Keratinocyte (primary cell): ENCODE results near the gene BRI3BP. TPM values are rescaled to one million over a fixed set of nuclear protein-coding genes. Genes with fewer than 3 reads are reported as not detected.
"Not testable (repeated sequence)": the region's sequence is repeated elsewhere in the genome, so short reads cannot be mapped to it uniquely, and the experiment has no call there.

ENCODE experiments used
- DNase-seq: peaks from one replicate; pipeline ENCODE4 v3.0.0-alpha.2; 2011; ENCODE audit warnings: low read depth, missing footprints, low spot score
- FAIRE-seq: peaks from 2 replicates; lab custom pipeline; 2011; peaks lifted over from hg19 to GRCh38; lab: Jason Lieb, UNC
- H2AFZ ChIP-seq: 2 replicates; pipeline ENCODE4 v1.6.0; 2012; ENCODE audit warnings: low read length, control low read depth, inconsistent platforms; ENCODE audit not compliant: control insufficient read depth
- H3K27ac ChIP-seq: 2 replicates; pipeline ENCODE4 v1.5.1; 2011; ENCODE audit warnings: low read length; ENCODE audit not compliant: control insufficient read depth, insufficient read depth
- H3K27me3 ChIP-seq: 3 replicates; pipeline ENCODE4 v1.6.0; 2011; ENCODE audit warnings: low read length; ENCODE audit not compliant: control insufficient read depth, insufficient read depth; ENCODE audit errors: extremely low read depth
- H3K36me3 ChIP-seq, 2 experiments: 2 replicates in 1 of 2; 3 replicates in 1 of 2; pipeline ENCODE4 v1.5.1; 2011; ENCODE audit warnings: low read length in 2 of 2, mild to moderate bottlenecking in 1 of 2; ENCODE audit not compliant: control insufficient read depth in 2 of 2, insufficient read depth in 2 of 2; ENCODE audit errors: extremely low read depth in 1 of 2
- H3K4me1 ChIP-seq: 3 replicates; pipeline ENCODE4 v1.5.1; 2011; ENCODE audit warnings: low read length; ENCODE audit not compliant: control insufficient read depth, insufficient read depth; ENCODE audit errors: extremely low read depth
- H3K4me2 ChIP-seq: 3 replicates; pipeline ENCODE4 v1.6.0; 2011; ENCODE audit warnings: low read depth, low read length; ENCODE audit not compliant: control insufficient read depth, insufficient read depth; ENCODE audit errors: extremely low read depth
- H3K4me3 ChIP-seq, 3 experiments: fragments of 200-600 bp in 1 of 3; sonication (generic) in 1 of 3; 2 replicates in 2 of 3; 3 replicates in 1 of 3; pipeline ENCODE4 v1.5.1; 2011 to 2016; ENCODE audit warnings: low read length in 3 of 3, mild to moderate bottlenecking in 3 of 3, control low read depth in 2 of 3, inconsistent platforms in 1 of 3, low read depth in 1 of 3, mixed read lengths in 1 of 3, mixed run types in 1 of 3, moderate library complexity in 1 of 3; ENCODE audit not compliant: control insufficient read depth in 2 of 3, insufficient read depth in 2 of 3; ENCODE audit errors: extremely low read depth in 1 of 3
- H3K79me2 ChIP-seq: 2 replicates; pipeline ENCODE4 v1.6.0; 2012; ENCODE audit warnings: low read length; ENCODE audit not compliant: control insufficient read depth, insufficient read depth
- H3K9ac ChIP-seq: 3 replicates; pipeline ENCODE4 v1.6.0; 2011; ENCODE audit warnings: low read length; ENCODE audit not compliant: control insufficient read depth, insufficient read depth; ENCODE audit errors: extremely low read depth
- H3K9me1 ChIP-seq: 3 replicates; pipeline ENCODE4 v1.6.0; 2011; ENCODE audit warnings: low read length; ENCODE audit not compliant: control insufficient read depth, insufficient read depth; ENCODE audit errors: extremely low read depth
- H3K9me3 ChIP-seq: 2 replicates; pipeline ENCODE4 v1.5.1; 2012; ENCODE audit warnings: low read depth, low read length; ENCODE audit not compliant: control insufficient read depth
- H4K20me1 ChIP-seq: 3 replicates; pipeline ENCODE4 v1.6.0; 2011; ENCODE audit warnings: low read length; ENCODE audit not compliant: control insufficient read depth, insufficient read depth; ENCODE audit errors: extremely low read depth
- CTCF ChIP-seq, 3 experiments: IDR thresholded peaks in 1 of 3; conservative IDR thresholded peaks in 1 of 3; optimal IDR thresholded peaks in 1 of 3; 2 replicates in 2 of 3; 3 replicates in 1 of 3; pipeline versions ENCODE3 to v1.5.1; 2011; ENCODE audit warnings: low read length in 3 of 3, mild to moderate bottlenecking in 3 of 3, moderate library complexity in 2 of 3, control low read depth in 1 of 3, inconsistent platforms in 1 of 3; ENCODE audit not compliant: insufficient read depth in 2 of 3; ENCODE audit errors: extremely low read depth in 1 of 3
- EZH2 ChIP-seq: IDR thresholded peaks from one replicate; pipeline ENCODE4 v1.6.1; 2012; ENCODE audit warnings: inconsistent platforms, mild to moderate bottlenecking, low read length, moderate library complexity
- dilution Hi-C: fragments of 300-500 bp; cut with MboI; formaldehyde crosslinking; loops from one replicate; pipeline ENCODE4 v1.7.0; 2020; ENCODE audit warnings: low sequenced_read_pairs; ENCODE audit not compliant: extremely low pct_ligation_motif_present
- polyA plus RNA-seq, 5 experiments: library from polyadenylated mRNA; depleted of rRNA in 3 of 5; stranded (reverse) in 3 of 5; stranded (forward) in 1 of 5; unstranded in 1 of 5; fragments of >200 nt; gene quantifications; 1 replicate in 1 of 5; 2 replicates in 3 of 5; 3 replicates in 1 of 5; pipeline versions ENCODE4 v1.2.1 to v1.2.3, GENCODE V29; 2011 to 2012; ENCODE audit warnings: missing spikeins in 2 of 5, low read depth in 1 of 5, low replicate concordance in 1 of 5

Gene BRI3BP
- polyA plus RNA-seq, 1 donor (not counting 4 experiments of a cell fraction or from before 2014, with no cell fraction given), result 11.6 TPM

- H2AFZ ChIP-seq, result no peak overlapping the region
- no peak overlapping the region for H3K27ac ChIP-seq
- H3K9ac ChIP-seq, result no peak overlapping the region
- DNase-seq, result no peak
- TF ChIP-seq EZH2, result no peak
- no peak for TF ChIP-seq CTCF (optimal IDR thresholded peaks at IDR 0.05 in 1 of 3, IDR thresholded peaks at IDR 0.05 in 1 of 3, conservative IDR thresholded peaks at IDR 0.05 in 1 of 3; ENCODE audit: extremely low read depth in 1 of 3, insufficient read depth in 2 of 3, low read length in 3 of 3)
- H3K27me3 ChIP-seq, result no peaks in the 10 kb centered on the region
- H3K4me3 ChIP-seq, result no peak overlapping the region
- no peaks in the 10 kb centered on the region for H3K9me3 ChIP-seq
- H3K4me1 ChIP-seq, result no peaks in the 10 kb centered on the region
- H3K79me2 ChIP-seq, result no peaks in the 10 kb centered on the region
- dilution Hi-C loops, result no loop called here
- no peaks in the 10 kb centered on the region for H4K20me1 ChIP-seq
- H3K9me1 ChIP-seq, result no peaks in the 10 kb centered on the region
- H3K4me2 ChIP-seq, result no peak overlapping the region
- no peak for FAIRE-seq
- H3K36me3 ChIP-seq, result peaks cover 1 to 4% of the 10 kb centered on the region in 2 experiments
Observed at GRCh38 chr12:125029761-125030358, 36.4 kb downstream of the BRI3BP start.

GRCh38 chr12:125031471-125031870 is 38.0 kb downstream of the BRI3BP start:
- H3K9me3 ChIP-seq, H3K4me2 ChIP-seq, H2AFZ ChIP-seq, H3K9ac ChIP-seq, H3K4me3 ChIP-seq, H3K36me3 ChIP-seq, H3K9me1 ChIP-seq, H3K27ac ChIP-seq, H3K27me3 ChIP-seq, H4K20me1 ChIP-seq, FAIRE-seq, dilution Hi-C loops, H3K4me1 ChIP-seq, H3K79me2 ChIP-seq, DNase-seq: not testable (repeated sequence)
